Measurements from ENCODE around the gene DMRTC1B.
"Not testable (repeated sequence)": the region's sequence is repeated elsewhere in the genome, so short reads cannot be mapped to it uniquely, and the experiment has no call there.

DMRTC1B gene, protein sequence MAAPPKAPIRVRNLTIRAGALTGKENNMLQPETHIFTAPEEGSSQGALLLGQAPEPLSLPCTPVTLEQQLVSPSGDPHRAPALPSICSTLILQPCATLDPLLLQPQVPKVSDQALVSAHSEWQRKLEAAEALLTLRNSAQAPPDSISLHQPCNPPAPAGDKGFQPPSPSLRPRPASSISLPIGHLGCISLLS

DNA sequence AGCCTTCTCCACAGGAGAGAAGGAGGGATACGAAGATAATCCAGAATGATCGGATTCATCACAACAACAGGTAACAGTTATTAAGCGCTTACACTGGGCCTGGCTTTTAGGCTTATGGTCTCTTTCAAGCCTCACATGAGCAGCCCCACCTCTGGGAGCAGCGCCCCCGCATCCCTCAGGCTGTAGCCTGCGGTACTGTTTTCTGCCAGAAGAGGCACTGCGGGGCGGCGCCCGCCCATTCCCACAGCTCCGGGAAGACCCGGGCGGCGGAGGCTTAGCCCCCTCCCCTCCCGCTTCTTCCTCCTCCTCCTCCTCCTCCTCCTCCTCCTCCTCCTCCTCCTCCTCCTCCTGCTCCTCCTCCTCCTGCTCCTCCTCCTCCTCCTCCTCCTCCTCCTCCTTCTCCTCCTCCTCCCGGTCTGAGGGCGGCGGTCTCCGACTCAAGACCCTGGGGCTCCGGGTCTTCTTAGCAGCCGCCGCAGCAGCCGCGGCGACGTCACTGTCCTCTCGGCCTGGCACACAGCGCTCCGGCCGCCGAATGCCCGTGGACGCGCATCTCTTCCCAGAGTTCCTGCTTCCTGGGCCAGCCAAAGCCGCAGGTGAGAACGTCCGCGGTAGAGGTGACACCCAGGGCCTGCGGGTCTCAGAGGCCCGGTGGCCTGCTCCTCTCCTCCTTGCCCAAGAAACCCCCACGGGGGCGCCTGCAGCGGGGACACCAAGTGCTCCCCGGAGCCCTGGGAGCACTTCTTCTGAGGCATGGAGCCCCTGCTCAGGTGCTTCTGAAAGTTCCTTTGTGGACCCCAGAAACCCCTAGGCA, at the start of gene DMRTC1B:
Gene DMRTC1B (plus strand): TSS at position 238 of the 814 bp plus-strand sequence. CDS start 68,246 bp downstream, outside the sequence.
- DNase-seq (ENCODE audit: low read depth in 2 of 2) = not testable (repeated sequence)

DNA sequence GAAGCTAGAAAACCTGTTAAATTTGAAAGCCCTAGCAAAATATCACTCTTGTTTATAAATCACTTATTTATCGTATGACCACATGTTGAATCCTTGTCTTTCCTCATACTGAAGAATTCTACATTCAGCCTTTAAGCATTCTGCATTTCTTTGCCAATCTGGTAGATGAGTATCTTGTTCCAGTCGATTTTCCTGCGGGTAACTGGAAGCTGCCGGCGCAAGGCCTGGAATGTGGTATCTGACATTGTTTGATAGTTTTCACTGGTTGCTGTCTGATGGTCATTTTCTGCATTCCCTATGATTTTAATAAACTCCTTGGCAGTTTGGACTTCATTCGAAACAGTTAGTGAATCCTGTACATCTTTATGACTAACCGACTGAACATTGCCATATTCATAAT, 48.8 kb upstream of the DMRTC1B start:
- DNase-seq (ENCODE audit: low read depth in 2 of 2) = no peak

DNA sequence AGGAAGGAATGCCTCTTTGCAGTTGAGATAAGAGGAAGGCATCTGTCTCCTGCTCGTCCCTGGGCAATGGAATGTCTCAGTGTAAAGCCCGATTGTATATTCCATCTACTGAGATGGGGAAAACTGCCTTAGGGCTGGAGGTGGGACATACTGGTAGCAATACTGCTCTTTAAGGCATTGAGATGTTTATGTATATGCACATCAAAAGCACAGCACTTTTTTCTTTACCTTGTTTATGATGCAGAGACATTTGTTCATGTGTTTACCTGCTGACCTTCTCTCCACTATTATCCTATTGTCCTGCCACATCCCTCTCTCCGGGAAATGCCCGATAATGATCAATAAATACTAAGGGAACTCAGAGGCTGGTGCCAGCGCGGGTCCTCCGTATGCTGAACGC, 43.1 kb upstream of the DMRTC1B start:
- not testable (repeated sequence) for DNase-seq (ENCODE audit: low read depth in 2 of 2)

DNA sequence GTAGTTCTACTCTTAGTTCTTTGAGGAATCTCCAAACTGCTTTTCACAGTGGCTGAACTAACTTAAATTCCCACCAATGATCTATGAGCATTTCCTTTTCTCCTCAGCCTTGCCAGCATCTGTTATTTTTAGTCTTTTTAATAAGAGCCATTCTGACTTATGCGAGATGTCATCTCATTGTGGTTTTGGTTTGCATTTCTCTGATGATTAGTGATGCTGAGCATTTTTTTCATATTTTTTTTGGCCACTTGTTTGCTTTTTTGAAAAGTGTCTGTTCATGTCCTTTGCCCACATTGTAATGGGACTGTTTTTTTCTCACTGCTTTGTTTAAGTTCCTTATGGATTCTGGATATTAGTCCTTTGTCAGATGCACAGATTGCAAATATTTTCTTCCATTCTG, 41.1 kb upstream of the DMRTC1B start:
- no peak for DNase-seq (ENCODE audit: low read depth in 2 of 2)

DNA sequence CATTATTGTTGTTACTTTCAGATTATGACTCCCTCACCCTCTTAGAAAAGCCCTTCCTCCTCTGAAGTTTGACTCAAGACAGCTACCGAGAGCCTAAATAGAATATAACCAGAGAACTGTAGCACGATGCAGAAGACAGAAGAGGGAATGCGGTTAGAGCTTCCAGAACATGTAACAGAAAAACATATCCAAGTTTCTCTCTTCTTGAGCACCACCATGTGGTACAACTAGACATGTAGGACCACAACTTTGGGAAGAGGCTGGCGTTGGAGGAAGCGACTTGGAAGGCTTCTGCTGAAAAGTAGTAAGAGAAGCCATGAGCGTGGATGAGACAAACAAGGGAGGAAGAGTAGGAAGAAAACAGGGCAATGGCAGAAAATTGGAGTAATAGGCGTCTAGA, 31.1 kb upstream of the DMRTC1B start:
- DNase-seq (ENCODE audit: low read depth in 2 of 2) = not testable (repeated sequence)

DNA sequence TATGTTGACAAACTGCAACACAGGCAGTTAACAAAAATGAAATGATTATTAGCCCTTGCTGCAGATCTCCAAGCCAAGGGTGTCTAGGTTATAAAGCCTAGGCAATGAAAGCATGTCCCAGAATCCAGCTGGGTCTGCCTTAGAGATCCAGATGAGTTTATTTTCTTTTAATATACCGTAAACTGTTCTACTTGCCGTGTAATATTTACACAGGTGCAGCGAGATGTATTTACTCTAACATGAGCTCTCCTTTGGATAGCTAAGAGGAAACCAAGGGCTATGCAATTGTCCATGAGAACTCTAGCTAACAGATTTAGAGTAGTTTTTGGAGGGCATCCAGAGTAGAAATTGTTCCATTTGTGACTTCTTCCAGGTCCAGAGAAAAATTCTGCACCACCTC, 28.1 kb upstream of the DMRTC1B start:
- not testable (repeated sequence) for DNase-seq (ENCODE audit: low read depth in 2 of 2)

DNA sequence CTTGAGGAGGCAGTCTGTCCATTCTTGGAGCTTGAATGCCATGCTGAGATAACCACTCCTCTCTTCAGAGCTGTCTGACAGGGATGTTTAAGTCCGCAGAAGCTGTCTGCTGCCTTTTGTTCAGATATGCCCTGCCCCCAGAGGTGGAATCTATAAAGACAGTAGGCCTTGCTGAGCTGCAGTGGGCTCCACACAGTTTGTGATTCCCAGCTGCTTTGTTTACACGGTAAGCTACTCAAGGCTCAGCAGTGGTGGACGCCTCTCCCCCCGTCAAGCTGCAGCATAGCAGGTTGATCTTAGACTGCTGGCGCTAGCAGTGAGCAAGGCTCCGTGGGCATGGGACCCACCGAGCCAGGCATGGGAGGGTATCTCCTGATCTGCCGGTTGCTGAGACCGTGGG, 16.2 kb upstream of the DMRTC1B start:
- DNase-seq (ENCODE audit: low read depth in 2 of 2) = not testable (repeated sequence)

DNA sequence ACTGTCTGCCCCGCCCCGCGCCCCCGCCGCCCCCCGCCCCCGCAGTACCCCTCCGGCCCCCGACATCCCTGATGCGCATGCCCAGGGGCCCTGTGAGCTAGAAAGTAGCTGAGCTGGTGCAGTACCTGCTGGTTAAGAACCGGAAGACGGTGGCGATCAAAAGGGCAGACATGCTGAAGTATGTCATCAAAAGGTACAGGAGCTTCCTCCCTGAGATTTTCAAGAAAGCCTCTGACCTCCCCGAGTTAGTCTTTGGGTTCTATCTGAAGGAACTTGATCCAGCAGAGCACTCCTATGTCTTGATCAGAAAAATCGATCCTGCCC, 739 bp downstream of the DMRTC1B start:
- not testable (repeated sequence) for DNase-seq (ENCODE audit: low read depth in 2 of 2)

DNA sequence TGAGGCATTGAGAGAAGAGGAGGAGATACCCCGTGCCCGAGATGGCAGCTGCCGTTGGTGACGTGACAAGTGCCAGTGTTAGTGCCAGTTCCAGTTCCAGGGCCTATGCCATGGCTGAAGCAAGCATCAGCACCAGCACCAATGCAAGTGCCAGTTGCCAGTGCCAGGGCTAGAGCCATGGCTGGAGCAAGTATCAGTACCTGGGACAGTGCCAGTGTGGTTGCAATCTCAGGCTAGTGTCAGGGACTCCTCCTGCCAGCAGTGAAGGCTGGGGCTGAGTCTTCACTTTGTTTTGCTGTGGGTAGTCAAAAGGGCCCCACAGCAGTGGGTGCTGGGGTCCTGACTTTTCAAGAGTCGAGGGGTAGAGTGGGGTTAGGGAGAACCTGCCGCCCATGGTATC, 1.5 kb downstream of the DMRTC1B start:
- not testable (repeated sequence) for DNase-seq (ENCODE audit: low read depth in 2 of 2)

DNA sequence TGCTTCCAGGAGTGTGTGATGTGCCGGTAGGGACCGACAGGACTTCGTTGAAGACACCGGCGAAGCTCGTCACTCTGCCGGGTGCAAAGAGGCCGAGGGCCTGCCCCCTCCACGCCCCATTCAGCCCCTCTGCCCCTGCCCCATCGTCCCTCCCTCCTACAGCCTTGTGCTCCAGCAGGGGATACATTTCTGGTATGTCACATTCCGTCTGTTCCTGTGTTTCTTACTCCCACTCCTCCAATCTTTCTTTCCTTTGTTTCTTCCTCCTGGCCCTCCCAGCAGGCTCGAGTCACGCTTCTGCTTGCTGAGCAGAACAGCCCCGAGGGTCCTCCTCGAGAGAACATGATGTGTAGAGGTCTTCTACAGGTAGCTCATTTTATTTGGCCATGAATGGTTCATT, 5.9 kb downstream of the DMRTC1B start, which contains the start of gene FAM236B:
Gene FAM236B (minus strand): TSS at position 101 of the 400 bp plus-strand sequence. CDS start 100 bp downstream, at position 1.
- not testable (repeated sequence) for DNase-seq (ENCODE audit: low read depth in 2 of 2)

DNA sequence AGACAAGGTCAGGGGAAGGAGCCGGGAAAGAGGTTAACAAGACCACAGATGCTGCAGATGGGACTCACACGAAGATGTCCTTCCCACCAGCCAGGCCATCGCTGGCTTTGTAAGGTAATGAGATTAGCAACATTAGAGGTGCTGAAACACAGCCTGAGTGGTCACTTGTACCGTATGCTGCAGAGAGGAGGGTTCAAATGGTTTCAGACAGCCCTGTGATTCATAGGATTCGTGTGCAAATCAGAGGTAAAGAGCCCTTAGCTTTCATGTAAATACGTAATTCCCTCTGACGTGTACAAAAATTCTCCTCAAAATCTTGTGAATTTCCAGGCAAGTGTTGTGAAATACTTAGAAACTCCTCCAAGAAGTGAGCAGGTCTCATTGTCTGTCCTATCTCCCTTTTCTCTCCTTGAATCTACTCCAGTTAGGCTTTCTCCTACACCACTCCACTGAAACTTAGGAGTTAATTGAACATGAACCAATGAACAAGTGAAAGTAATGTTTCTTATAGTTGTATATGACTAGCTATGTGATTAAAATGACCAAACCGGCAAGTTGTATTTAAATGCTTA, 6.8 kb downstream of the DMRTC1B start:
- DNase-seq (ENCODE audit: low read depth in 2 of 2) = not testable (repeated sequence)

DNA sequence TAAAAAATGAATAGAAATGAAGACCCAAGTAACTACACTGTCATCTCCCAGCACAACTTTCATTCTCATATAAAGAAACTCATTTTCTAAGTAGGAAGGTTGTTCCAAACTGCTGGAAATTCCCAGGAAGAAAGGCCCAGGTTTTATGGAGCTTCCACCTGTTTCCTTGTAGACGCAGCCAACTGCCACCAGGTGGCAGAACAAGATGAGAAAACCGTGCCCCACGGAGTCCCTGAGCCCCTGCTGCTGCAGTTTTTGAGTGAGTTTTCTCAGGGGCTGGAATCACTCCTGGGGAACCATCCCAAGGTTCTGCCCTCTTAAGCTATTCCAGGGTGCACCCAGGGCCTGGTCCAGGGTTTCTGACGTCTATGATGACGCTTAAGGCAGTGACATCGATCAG, 7.3 kb downstream of the DMRTC1B start:
- DNase-seq (ENCODE audit: low read depth in 2 of 2) = not testable (repeated sequence)

DNA sequence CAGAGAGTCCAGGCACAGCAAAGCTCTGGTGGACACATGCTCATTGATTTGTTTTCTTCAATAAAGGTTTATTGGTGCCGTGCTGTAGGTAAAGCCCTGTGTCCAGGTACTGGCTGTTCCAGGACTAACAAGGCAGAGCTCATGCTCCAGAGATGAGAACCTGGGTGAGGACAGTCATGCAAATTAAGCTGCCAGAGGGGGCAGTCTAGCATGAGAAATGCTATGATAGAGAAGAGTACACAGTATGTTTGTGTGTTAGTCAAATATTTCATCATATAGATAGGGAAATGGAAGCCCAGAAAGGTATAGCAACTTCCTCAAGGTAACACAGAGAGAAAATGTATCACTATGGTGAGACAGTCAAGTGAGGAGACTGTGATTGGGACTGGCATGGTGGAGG, 11.5 kb downstream of the DMRTC1B start:
- not testable (repeated sequence) for DNase-seq (ENCODE audit: low read depth in 2 of 2)

DNA sequence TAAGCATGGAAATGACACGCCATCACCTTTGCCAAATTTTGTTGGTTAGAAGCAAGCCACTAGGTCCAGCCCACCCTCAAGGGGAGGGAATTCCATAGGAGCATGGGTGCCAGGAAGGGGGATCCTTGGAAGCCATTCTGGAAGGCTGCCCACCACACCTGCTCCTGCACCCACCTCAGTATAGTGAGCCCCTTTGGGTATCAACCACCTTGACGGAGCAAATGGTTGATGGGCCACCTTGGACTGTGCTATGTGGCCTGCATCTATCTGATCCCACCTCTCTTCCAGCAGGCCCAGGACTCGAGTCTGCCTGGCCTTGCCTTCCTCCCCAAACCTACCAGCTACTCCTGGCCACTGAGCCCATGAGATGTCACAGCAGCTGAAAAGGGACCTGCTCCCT, 13.7 kb downstream of the DMRTC1B start:
- not testable (repeated sequence) for DNase-seq (ENCODE audit: low read depth in 2 of 2)

DNA sequence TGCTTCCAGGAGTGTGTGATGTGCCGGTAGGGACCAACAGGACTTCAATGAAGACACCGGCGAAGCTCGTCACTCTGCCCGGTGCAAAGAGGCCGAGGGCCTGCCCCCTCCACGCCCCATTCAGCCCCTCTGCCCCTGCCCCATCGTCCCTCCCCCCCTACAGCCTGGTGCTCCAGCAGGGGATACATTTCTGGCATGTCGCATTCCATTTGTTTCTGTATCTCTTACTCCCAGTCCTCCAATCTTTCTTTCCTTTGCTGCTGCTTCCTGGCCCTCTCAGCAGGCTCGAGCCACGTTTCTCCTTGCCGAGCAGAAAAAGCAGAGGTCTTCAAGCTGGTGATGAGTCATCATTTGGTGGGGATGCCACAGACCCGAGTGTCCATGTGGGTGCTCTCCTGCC, 31.4 kb downstream of the DMRTC1B start, which contains the start of gene FAM236D:
Gene FAM236D (minus strand): TSS at position 101 of the 400 bp plus-strand sequence. CDS start 100 bp downstream, at position 1.
- not testable (repeated sequence) for DNase-seq (ENCODE audit: low read depth in 2 of 2)

DNA sequence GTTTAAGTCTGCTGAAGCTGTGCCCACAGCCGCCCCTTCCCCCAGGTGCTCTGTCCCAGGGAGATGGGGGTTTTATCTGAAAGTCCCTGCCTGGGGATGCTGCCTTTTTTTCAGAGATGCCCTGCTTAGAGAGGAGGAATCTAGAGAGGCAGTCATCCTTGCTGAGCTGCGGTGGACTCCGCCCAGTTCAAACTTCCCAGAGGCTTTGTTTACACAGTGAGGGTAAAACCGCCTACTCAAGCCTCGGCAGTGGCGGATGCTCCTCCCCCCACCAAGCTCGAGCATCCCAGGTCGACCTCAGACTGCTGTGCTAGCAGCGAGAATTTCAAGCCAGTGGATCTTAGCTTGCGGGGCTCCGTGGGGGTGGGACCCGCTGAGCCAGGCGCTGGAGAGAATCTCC, 54.0 kb downstream of the DMRTC1B start:
- DNase-seq (ENCODE audit: low read depth in 2 of 2) = not testable (repeated sequence)

DNA sequence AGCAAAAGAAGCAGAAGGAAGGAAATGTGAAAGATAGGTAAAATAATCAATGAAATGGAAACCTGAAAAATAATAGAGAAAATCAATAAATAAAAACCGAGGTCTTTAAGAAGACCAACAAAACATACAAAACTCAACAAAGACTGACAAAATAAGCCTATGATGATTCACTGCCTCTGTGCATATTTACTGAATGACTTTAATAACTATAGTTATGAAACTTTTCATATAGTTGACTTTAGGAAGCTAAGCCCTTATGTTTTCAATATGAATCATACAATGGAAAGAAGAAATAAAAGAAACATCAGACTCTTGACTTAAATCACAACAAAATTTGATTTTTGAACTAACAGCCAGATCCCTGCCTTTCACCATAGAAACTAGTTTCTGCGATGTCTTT, 60.8 kb downstream of the DMRTC1B start:
- not testable (repeated sequence) for DNase-seq (ENCODE audit: low read depth in 2 of 2)

DNA sequence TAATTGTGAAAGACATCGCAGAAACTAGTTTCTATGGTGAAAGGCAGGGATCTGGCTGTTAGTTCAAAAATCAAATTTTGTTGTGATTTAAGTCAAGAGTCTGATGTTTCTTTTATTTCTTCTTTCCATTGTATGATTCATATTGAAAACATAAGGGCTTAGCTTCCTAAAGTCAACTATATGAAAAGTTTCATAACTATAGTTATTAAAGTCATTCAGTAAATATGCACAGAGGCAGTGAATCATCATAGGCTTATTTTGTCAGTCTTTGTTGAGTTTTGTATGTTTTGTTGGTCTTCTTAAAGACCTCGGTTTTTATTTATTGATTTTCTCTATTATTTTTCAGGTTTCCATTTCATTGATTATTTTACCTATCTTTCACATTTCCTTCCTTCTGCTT, 106.2 kb downstream of the DMRTC1B start:
- DNase-seq (ENCODE audit: low read depth in 2 of 2) = not testable (repeated sequence)

DNA sequence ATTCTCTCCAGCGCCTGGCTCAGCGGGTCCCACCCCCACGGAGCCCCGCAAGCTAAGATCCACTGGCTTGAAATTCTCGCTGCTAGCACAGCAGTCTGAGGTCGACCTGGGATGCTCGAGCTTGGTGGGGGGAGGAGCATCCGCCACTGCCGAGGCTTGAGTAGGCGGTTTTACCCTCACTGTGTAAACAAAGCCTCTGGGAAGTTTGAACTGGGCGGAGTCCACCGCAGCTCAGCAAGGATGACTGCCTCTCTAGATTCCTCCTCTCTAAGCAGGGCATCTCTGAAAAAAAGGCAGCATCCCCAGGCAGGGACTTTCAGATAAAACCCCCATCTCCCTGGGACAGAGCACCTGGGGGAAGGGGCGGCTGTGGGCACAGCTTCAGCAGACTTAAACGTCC, 113.0 kb downstream of the DMRTC1B start:
- not testable (repeated sequence) for DNase-seq (ENCODE audit: low read depth in 2 of 2)

All from activated CD8-positive, alpha-beta memory T cell treated with anti-CD3 and anti-CD28 coated beads for 4 hours (primary cell).